DMS153 (cell line): ENCODE data around the gene TMEM266.

Experiments used
- DNase-seq: peaks from one replicate; lab custom pipeline; 2025; lab: John Stamatoyannopoulos, UW

The TMEM266 gene

DNA sequence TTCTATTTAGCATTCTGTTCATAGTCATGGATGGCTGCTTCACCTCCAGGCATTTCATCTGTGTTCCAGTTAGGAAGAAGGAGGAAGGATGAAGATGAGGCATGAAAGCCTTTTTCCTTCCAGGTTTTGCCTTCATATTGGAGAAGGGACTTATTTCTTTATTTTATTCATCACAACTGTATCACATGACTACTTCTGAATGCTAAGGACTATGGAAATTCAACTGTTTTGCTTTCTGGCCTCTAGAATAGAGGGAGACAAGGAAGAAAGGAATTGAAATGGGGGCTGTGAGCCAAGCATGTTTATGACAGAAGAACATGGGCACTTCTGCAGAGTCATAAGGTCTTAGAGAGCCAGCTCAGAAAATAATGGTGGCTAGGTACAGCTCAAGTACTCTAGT, 10.4 kb downstream of the TMEM266 start:
- no peak for DNase-seq

DNA sequence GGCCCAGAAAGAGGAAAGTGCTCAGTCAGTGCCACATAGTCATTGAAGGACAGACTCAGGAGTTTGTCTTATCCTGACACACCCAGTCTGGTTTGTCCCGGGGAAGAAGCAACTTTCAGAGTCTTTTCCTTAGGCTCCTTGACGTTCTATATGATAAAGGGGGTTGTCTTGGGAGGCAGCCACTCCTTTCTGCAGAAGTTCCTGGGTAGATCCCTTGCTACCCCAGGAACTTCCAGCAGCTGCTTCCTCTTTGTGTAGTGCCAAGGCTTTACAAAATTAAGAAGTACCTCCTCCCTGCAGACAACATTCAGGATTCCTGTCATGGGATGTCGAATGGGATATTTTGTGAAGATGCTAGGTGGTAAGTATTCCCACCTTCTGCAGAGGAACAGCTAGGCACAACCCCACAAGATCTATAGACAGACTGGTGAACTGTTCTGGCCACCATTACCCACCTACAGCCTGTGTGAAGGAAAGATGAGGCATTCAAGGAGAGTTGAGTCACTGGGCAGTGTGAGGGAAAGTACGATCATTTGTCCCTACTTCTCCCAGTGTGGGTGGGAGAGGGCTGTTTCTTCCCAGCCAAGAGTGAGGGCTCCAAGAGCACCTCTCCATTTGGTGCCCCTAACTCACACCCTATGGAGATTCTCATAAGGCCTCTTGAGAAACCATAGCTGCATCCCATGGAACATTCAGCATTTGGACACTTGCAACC, 11.3 kb downstream of the TMEM266 start:
- DNase-seq = no peak

GRCh38 chr15:76071806-76072205, 12.0 kb downstream of the TMEM266 start:
- no peak for DNase-seq

- no peak for DNase-seq
Measured at GRCh38 chr15:76073554-76073953, 13.8 kb downstream of the TMEM266 start.

DNA sequence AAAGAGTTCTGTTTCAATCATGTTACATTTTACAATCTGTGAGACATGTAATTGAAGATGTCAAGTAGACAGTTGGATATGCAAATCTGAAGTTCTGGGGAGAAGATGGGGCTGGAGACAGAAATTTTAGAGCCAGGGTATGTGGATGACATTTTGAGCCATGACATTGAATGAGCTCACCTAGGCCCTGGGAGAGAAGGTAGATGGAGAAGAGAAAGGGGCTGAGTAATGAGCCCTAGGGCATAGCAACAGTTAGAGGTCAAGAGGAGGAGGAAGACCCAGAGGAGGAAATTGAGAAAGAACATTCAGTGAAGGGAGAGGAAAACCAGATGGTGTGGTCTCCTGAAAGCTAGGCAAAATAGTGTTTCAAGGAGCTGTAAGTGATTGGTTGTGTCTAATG, 15.3 kb downstream of the TMEM266 start:
- no peak for DNase-seq

DNA sequence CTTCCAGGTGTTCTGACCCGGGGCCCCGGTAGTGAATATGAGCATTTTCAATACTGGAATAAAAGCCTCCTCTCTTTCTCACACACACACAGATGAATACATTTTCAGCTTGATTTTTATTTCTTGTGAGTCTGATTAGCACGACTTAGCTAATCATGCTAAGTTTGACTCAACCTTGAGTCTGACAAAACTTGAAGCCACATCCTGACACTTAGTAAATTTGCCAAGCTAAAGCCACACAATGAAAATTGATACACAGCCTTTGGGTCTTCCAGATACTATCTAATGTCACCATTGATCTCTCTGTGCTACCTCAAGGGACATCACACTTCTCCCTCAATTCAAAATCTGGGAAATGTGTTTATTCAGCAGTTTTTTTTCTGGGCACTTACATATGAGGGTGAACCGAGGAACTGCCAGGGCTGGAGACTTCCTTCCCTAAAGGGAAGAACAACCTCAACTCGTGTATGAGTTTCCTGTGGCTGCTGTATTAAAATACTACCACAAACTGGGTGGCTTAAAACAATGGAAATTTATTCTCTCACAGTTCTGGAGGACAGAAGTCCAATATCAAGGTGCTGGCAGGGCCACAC, 18.6 kb downstream of the TMEM266 start:
- DNase-seq = no peak

GRCh38 chr15:76084256-76084655, 24.5 kb downstream of the TMEM266 start:
- DNase-seq = no peak

- no peak for DNase-seq
Measured at GRCh38 chr15:76098685-76099084, 38.9 kb downstream of the TMEM266 start.

- no peak for DNase-seq
Measured at GRCh38 chr15:76099388-76099787, 39.6 kb downstream of the TMEM266 start.

- DNase-seq = no peak
Measured at GRCh38 chr15:76100361-76100760, 40.6 kb downstream of the TMEM266 start.

DNA sequence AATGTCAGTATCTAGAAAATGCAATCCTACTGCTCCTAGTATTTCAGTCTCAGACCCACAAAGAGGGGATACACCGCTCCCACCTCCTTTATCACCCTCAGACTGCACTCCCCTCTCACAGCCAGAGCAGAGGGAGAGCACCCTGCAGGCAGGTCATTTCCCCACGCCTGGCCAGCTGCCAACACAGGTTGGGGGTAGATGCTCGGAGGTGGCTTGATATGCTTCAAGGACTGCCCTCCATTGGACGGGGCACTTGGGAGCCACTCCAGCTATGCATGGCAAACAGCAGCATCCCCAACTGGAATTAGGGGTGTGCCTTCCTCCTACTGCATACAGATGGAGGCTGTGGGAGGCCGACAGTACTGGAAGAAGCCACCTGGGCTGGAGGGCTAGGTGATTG, 41.9 kb downstream of the TMEM266 start:
- DNase-seq = no peak

GRCh38 chr15:76105391-76105790, 45.6 kb downstream of the TMEM266 start:
- DNase-seq = no peak

DNA sequence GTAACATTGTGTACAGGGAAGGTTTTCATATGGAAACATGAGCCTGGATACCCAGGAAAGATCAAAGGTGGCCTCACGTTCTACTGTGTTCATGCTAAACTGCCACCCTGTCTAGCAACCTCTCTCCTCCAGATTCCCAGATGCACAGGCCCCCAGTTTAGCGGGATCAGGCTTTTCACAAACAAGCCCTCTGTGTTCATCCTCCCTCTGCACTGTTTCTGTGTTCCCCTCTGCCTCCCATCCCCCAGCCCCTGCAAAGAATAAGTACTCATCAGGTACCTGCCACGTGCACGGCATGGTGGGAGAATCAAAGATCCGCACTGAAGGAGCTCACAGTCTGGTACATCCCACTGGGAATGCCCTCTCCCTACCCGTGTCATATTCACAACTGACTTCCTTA, 46.1 kb downstream of the TMEM266 start:
- DNase-seq = no peak

- no peak for DNase-seq
Measured at GRCh38 chr15:76107169-76107568, 47.4 kb downstream of the TMEM266 start.

DNA sequence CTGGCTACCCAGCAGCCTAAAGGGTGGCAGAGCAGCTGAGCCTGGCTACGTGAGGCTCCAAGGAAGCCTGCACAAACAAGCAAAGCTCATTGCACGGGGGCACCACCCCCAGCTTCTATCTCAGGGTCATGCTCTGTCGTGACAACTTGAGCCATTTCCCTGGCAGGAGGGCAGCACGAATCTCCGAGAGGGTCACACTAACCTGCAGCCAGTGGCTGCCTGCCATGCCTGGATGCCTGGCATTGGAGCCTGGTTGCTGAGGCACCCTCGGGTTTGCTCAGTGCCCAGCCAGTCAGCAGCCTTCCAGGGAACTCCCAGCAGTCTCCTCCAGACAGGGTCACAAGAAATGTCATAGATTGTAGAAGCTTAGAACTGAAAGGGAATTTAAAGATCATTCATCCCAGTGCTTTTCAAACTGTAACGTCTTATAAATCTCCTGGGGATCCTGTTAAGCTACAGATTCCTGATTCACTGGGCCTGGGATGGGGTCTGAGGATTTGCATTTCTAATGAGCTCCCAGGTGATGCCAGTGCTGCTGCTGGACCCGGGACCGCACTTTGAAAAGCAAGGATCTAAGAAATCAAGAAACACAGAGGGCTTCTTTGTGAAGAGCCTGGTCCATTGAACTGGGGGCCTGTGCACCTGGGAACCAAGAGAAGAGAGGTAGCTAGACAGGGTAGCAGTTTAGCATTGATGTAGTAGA, 48.4 kb downstream of the TMEM266 start:
- DNase-seq = no peak

DNA sequence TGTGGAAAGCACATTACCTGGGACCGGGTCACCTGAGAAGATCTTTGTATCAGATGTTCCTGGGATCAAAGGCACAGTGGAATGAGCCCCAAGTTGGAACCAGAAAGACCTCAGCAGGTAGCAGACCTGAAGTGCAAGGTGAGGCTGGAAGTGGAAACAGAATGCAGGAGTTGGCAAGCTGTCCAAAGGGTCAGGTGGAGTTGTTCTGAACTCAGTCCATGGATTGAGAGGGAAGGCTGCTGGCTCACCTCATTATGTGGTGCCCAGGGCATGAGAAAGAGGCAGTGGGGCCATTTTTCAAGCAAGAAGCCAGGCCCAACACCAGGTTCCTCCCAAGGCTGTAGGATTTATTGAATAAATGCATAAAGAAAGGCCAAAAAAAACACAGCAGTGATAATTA, 49.3 kb downstream of the TMEM266 start:
- no peak for DNase-seq

DNA sequence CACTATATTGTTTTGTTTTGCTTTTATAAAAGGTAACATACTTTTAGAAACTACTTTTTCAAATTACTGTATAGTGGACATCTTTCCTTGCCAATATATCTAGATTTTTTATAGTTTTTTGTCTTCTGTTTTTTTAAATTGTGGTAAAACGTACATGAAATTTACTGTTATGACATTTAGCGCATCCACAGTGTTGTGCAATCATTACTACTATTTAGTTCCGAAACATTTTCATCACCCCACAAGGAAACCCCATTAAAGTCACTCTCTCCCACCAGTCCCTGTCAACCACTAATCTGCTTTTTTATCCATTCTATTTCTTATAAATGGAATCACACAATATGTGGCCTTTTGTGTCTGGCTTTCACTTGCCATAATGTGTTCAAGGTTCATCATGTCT, 54.8 kb downstream of the TMEM266 start:
- DNase-seq = no peak

GRCh38 chr15:76116138-76116885, 56.5 kb downstream of the TMEM266 start:
- no peak for DNase-seq

DNA sequence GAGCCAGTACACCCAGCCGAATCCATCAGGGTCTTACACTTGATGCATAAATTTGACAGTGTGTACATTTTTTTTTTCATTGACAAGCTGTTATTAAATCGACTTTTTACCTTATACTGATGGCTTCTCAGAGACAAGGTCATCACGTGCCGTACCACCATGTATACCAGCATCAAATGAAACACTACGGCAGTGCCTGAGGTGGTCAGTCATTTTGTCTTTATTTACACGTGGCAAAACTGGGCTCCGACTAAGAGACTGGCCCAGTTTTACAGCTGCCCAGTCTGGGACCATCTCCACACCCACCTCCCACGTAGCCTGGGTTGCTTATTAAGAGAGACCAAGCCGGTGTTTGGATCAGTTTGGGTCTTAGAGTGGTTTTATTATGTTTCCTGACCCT, 57.4 kb downstream of the TMEM266 start:
- DNase-seq = no peak

DNA sequence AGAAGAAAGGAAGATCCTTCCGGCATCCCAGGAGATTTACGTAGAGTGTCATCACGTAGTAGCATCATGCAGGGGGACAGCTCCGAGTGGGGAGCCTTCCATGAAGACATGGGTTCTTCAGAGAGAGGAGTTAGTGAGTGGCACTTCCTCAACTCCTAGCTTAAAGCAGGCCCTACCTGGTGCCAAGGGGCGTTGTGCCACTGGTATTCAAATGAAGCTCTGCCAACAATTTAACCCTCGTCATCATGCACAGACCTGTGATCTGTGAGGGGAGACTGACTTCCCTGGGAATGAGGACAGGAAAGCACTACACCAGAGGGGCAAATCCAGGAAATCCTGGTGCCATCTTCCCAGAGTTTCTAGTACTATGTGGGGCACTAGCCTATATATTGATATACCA, 59.0 kb downstream of the TMEM266 start:
- no peak for DNase-seq

- DNase-seq = no peak
Measured at GRCh38 chr15:76123031-76123430, 63.2 kb downstream of the TMEM266 start.

GRCh38 chr15:76127169-76127568, 67.4 kb downstream of the TMEM266 start:
- no peak for DNase-seq

DNA sequence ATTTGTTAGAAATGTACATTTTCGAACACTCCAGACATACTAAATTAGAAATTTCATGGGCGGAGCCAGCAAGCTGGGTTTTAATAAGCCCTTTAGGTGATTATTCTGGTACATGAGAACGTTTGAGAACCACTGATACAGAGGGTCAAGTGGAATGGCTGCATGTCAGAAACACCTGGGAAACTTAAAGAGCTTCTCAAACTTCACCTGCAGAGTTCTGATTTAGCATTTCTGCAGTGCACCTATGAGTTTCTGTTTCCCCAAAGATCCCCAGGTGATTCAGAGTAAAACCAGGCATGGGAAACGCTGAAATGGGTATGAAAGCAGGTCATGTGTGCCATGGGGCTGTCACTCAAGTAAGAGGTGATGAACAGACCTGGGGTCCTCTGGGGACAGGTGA, 68.1 kb downstream of the TMEM266 start:
- DNase-seq = no peak
